ENCODE data around the gene RBPJ. TPM values are rescaled to one million over a fixed set of nuclear protein-coding genes. Genes with fewer than 3 reads are reported as not detected.

RBPJ gene
- total and polyA plus RNA-seq, 2 experiments from 2014 or later = 50.3 to 80.3 TPM

- TF ChIP-seq, protein P1, sequence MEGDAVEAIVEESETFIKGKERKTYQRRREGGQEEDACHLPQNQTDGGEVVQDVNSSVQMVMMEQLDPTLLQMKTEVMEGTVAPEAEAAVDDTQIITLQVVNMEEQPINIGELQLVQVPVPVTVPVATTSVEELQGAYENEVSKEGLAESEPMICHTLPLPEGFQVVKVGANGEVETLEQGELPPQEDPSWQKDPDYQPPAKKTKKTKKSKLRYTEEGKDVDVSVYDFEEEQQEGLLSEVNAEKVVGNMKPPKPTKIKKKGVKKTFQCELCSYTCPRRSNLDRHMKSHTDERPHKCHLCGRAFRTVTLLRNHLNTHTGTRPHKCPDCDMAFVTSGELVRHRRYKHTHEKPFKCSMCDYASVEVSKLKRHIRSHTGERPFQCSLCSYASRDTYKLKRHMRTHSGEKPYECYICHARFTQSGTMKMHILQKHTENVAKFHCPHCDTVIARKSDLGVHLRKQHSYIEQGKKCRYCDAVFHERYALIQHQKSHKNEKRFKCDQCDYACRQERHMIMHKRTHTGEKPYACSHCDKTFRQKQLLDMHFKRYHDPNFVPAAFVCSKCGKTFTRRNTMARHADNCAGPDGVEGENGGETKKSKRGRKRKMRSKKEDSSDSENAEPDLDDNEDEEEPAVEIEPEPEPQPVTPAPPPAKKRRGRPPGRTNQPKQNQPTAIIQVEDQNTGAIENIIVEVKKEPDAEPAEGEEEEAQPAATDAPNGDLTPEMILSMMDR (IDR thresholded peaks at IDR 0.05; ENCODE audit: low read depth, low read length) = no peak
- no peak overlapping the region for H3K4me3 ChIP-seq
- no peaks in the 10 kb centered on the region for H3K9me3 ChIP-seq (ENCODE audit: low read depth)
- no peak overlapping the region for H3K27ac ChIP-seq
- no peak for DNase-seq (ENCODE audit: low read depth in 1 of 2, low spot score in 1 of 2)
- H3K36me3 ChIP-seq = no peaks in the 10 kb centered on the region
- peaks cover 17% of the 10 kb centered on the region for H3K4me1 ChIP-seq (ENCODE audit: low read depth)
- H3K27me3 ChIP-seq = no peaks in the 10 kb centered on the region
Observed at GRCh38 chr4:26367811-26368210, 47.0 kb downstream of the RBPJ start.

- Histone ChIP-seq H3K4me3 (no peak overlapping the region), H3K9me3 (ENCODE audit: low read depth) (no peaks in the 10 kb centered on the region), H3K27me3 (no peaks in the 10 kb centered on the region), H3K27ac (peak overlapping the region; percentile 48), H3K4me1 (ENCODE audit: low read depth) (peaks cover 23% of the 10 kb centered on the region), H3K36me3 (no peaks in the 10 kb centered on the region)
- no peak for DNase-seq (ENCODE audit: low read depth in 1 of 2, low spot score in 1 of 2)
- TF ChIP-seq, protein P1 (IDR thresholded peaks at IDR 0.05; ENCODE audit: low read depth, low read length) = no peak
Observed at GRCh38 chr4:26368685-26369084, 47.9 kb downstream of the RBPJ start.

GRCh38 chr4:26369132-26369531, 48.3 kb downstream of the RBPJ start:
- Histone ChIP-seq H3K27ac (peak overlapping the region; percentile 48), H3K27me3 (no peaks in the 10 kb centered on the region), H3K9me3 (ENCODE audit: low read depth) (no peaks in the 10 kb centered on the region), H3K4me3 (no peak overlapping the region), H3K36me3 (no peaks in the 10 kb centered on the region), H3K4me1 (ENCODE audit: low read depth) (peaks cover 23% of the 10 kb centered on the region)
- no peak for DNase-seq (ENCODE audit: low read depth in 1 of 2, low spot score in 1 of 2)
- TF ChIP-seq, protein P1 (IDR thresholded peaks at IDR 0.05; ENCODE audit: low read depth, low read length) = no peak

DNA sequence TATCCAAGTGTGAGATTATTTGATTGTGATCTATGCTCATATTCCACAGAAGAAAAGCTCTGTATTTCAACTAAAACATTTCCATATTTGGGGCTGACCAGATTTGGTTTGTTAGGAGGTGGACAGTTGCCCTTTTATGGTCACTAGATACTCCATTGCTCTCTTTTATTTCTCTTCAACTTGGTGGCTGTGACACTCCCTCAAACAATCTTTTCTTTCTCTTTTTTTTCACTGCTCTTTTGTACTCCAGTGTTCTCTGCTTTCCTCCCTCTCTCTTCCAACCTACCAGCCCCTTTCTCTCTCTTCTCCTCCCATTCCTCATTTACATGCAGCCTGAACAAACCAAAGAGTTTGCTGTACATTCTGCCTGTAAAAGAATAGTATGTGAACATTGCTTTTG, 48.8 kb downstream of the RBPJ start:
- H3K27ac ChIP-seq = peak overlapping the region; percentile 48
- peak in 1 of 2 donors; percentile 5 for DNase-seq (ENCODE audit: low read depth in 1 of 2, low spot score in 1 of 2)
- TF ChIP-seq, protein P1 (IDR thresholded peaks at IDR 0.05; ENCODE audit: low read depth, low read length) = no peak
- peaks cover 23% of the 10 kb centered on the region for H3K4me1 ChIP-seq (ENCODE audit: low read depth)
- no peaks in the 10 kb centered on the region for H3K27me3 ChIP-seq
- H3K9me3 ChIP-seq (ENCODE audit: low read depth) = no peaks in the 10 kb centered on the region
- H3K4me3 ChIP-seq = no peak overlapping the region
- no peaks in the 10 kb centered on the region for H3K36me3 ChIP-seq

DNA sequence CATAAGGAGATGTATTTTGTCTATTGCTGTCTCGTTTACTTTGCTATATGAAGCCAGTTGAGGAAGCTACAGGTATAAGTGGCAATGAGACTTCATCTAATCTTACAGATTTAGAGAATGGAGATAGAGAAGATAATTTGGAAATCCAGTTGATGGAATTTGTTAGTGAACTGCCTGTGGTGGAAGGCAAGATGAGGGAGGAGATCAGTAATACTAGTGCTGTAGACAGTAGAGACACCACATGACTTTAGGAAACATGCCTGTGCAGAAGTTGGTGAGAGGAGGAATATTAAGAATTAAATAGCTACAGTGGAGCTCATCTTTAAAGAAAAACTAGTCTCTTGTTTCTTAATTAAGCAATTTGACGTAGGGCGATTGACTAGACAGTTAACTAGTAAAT, 51.3 kb downstream of the RBPJ start:
- Histone ChIP-seq H3K27me3 (no peaks in the 10 kb centered on the region), H3K4me3 (no peak overlapping the region), H3K36me3 (no peaks in the 10 kb centered on the region), H3K4me1 (ENCODE audit: low read depth) (peaks cover 33% of the 10 kb centered on the region), H3K9me3 (ENCODE audit: low read depth) (no peaks in the 10 kb centered on the region), H3K27ac (peak overlapping the region; percentile 33)
- TF ChIP-seq, protein P1 (IDR thresholded peaks at IDR 0.05; ENCODE audit: low read depth, low read length) = no peak
- DNase-seq (ENCODE audit: low read depth in 1 of 2, low spot score in 1 of 2) = no peak

Data from cardiac muscle cell (in vitro differentiated cells and primary cell).